Keratinocyte (primary cell): Measurements from ENCODE around the gene LTB.

Source experiments
- EZH2 ChIP-seq: IDR thresholded peaks from one replicate; pipeline ENCODE4 v1.6.1; 2012; ENCODE audit warnings: inconsistent platforms, mild to moderate bottlenecking, low read length, moderate library complexity
- TF ChIP-seq, protein P1 (sequence below), 3 experiments: IDR thresholded peaks in 1 of 3; conservative IDR thresholded peaks in 1 of 3; optimal IDR thresholded peaks in 1 of 3; 2 replicates in 2 of 3; 3 replicates in 1 of 3; pipeline versions ENCODE3 to v1.5.1; 2011; ENCODE audit warnings: low read length in 3 of 3, mild to moderate bottlenecking in 3 of 3, moderate library complexity in 2 of 3, control low read depth in 1 of 3, inconsistent platforms in 1 of 3; ENCODE audit not compliant: insufficient read depth in 2 of 3; ENCODE audit errors: extremely low read depth in 1 of 3

DNA sequence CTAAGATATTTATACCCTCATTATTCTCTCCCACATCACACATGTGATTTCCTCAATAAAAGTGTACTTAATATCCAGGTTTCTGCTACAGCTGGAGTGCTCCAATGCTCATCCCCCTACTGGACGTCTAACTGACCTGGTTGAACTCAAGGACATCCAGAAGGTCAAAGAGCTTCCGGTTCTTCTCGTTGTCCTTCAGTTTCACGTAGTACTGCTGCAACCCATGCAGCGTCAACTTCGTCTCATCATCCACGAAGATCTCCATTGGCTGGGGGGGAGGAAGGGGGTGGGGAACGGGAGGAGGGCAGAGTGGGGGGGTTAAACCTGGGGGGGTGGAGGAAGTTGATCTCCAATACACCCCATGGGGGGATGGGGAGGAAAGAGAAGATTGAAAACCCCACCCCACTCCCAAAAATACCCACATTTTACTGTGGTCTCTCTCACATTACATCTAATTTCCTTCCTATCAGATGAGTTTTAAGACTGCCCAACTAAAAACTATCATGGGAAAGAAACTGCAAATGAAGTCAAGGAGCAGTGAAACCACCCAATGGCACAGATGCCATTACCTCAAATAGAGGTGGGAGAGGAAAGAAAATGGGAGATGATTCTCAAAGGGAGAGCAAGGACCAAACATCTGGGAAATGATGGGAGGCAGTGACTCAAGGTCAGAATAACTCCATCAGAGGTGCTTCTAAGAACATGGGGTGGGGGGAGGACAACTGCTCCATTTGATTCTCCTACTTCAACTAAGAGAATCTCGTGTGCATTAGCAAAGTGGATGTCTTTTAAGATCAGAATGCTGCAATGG, 49.4 kb downstream of the LTB start:
- TF ChIP-seq, protein P1, sequence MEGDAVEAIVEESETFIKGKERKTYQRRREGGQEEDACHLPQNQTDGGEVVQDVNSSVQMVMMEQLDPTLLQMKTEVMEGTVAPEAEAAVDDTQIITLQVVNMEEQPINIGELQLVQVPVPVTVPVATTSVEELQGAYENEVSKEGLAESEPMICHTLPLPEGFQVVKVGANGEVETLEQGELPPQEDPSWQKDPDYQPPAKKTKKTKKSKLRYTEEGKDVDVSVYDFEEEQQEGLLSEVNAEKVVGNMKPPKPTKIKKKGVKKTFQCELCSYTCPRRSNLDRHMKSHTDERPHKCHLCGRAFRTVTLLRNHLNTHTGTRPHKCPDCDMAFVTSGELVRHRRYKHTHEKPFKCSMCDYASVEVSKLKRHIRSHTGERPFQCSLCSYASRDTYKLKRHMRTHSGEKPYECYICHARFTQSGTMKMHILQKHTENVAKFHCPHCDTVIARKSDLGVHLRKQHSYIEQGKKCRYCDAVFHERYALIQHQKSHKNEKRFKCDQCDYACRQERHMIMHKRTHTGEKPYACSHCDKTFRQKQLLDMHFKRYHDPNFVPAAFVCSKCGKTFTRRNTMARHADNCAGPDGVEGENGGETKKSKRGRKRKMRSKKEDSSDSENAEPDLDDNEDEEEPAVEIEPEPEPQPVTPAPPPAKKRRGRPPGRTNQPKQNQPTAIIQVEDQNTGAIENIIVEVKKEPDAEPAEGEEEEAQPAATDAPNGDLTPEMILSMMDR (optimal IDR thresholded peaks at IDR 0.05 in 1 of 3, IDR thresholded peaks at IDR 0.05 in 1 of 3, conservative IDR thresholded peaks at IDR 0.05 in 1 of 3; ENCODE audit: extremely low read depth in 1 of 3, insufficient read depth in 2 of 3, low read length in 3 of 3): no peak
- no peak for TF ChIP-seq EZH2
